Sigmoid colon (tissue), 7 donors: ENCODE data around the gene TSEN2. TPM values are rescaled to one million over a fixed set of nuclear protein-coding genes. Genes with fewer than 3 reads are reported as not detected.
"Not testable (repeated sequence)": the region's sequence is repeated elsewhere in the genome, so short reads cannot be mapped to it uniquely, and the experiment has no call there.

Experiments used
- DNase-seq: peaks from one replicate; pipeline ENCODE4 v3.0.0-alpha.2; 2019
- H3K27ac ChIP-seq, 4 donors: fragments of 200-600 bp; sonication (generic); one replicate each; pipeline ENCODE4 v1.5.1; 2016 to 2019; ENCODE audit warnings: mild to moderate bottlenecking in 1 of 4
- H3K27me3 ChIP-seq, 3 donors: fragments of 200-600 bp; sonication (generic); one replicate each; pipeline ENCODE4 v1.5.1; 2019; ENCODE audit warnings: mild to moderate bottlenecking in 1 of 3
- H3K36me3 ChIP-seq, 4 donors: fragments of 200-600 bp; sonication (generic); one replicate each; pipeline ENCODE4 v1.5.1; 2016 to 2019
- H3K4me1 ChIP-seq, 4 donors: fragments of 200-600 bp; sonication (generic); one replicate each; pipeline ENCODE4 v1.5.1; 2017 to 2019
- H3K4me3 ChIP-seq, 4 donors: fragments of 200-600 bp; sonication (generic); one replicate each; pipeline ENCODE4 v1.5.1; 2017 to 2019; ENCODE audit warnings: mild to moderate bottlenecking in 2 of 4, moderate library complexity in 1 of 4
- H3K9me3 ChIP-seq, 4 donors: fragments of 200-600 bp in 3 of 4; sonication (generic) in 3 of 4; one replicate each; pipeline versions ENCODE4 v1.5.1 to v1.6.1; 2013 to 2019
- CTCF ChIP-seq, 4 experiments: fragments of 450-650 bp in 3 of 4; fragments of 200-600 bp in 1 of 4; IDR thresholded peaks; one replicate each; pipeline ENCODE4 v1.5.1; 2016 to 2019; ENCODE audit warnings: antibody characterized with exemption in 4 of 4, mild to moderate bottlenecking in 3 of 4, moderate library complexity in 2 of 4
- EP300 ChIP-seq, 4 donors: sonication (generic); formaldehyde crosslinking; IDR thresholded peaks; one replicate each; pipeline ENCODE4 v1.6.1; 2017; ENCODE audit warnings: antibody characterized with exemption in 4 of 4
- POLR2A ChIP-seq, 2 donors: fragments of 450-650 bp; IDR thresholded peaks; one replicate each; pipeline ENCODE4 v1.6.1; 2016; ENCODE audit warnings: antibody characterized with exemption in 2 of 2, mild to moderate bottlenecking in 2 of 2, moderate library complexity in 2 of 2
- POLR2AphosphoS5 ChIP-seq, 4 donors: sonication (generic); formaldehyde crosslinking; IDR thresholded peaks; one replicate each; pipeline ENCODE4 v1.6.1; 2017; ENCODE audit warnings: antibody characterized with exemption in 4 of 4
- WGBS, 2 donors: extraction: QIAGEN DNeasy Blood & Tissue Kit; methylation state at CpG; one replicate each; pipeline ENCODE4 v1.1.7; 2013; 5-methylcytosine and 5-hydroxymethylcytosine counted together
- intact Hi-C: fragments of 100-400 bp; cut with DNase I; formaldehyde crosslinking; loops from one replicate; pipeline ENCODE4 v1.15.1; 2023
- polyA plus RNA-seq, 3 donors: library from polyadenylated mRNA; stranded (reverse); fragments of 200-250 nt; gene quantifications; one replicate each; pipeline ENCODE4 v1.2.3, GENCODE V29; 2013
- total RNA-seq, 4 donors: library from RNA; depleted of rRNA; stranded (reverse); fragments of >200 nt; gene quantifications; one replicate each; pipeline ENCODE4 v1.1.0, GENCODE V29; 2016
- donor health status: healthy with polysubstance abuse.
- donor health status: Bipolar disorder and iron deficiency.
- donor health status: healthy.

Gene TSEN2
- total and polyA plus RNA-seq, 7 donors, result 4.2 to 23.0 (median 16.1) TPM

GRCh38 chr3:12527757-12528143, 43.5 kb downstream of the TSEN2 start:
- intact Hi-C loops, result no loop called here
- no peaks in the 10 kb centered on the region for H3K4me1 ChIP-seq
- H3K9me3 ChIP-seq, result no peaks in the 10 kb centered on the region
- H3K27me3 ChIP-seq, result no peaks in the 10 kb centered on the region
- H3K27ac ChIP-seq, result no peak overlapping the region
- H3K4me3 ChIP-seq, result no peak overlapping the region
- DNase-seq, result no peak
- WGBS, 2 donors, result 95 to 99% methylated on average over 3 of the region's 3 CpGs
- peaks cover 0 to 53% (median 16%) of the 10 kb centered on the region in 4 donors for H3K36me3 ChIP-seq
- no peak for TF ChIP-seq POLR2A (IDR thresholded peaks at IDR 0.05)
- no peak for TF ChIP-seq POLR2AphosphoS5 (IDR thresholded peaks at IDR 0.05)
- no peak for TF ChIP-seq CTCF (IDR thresholded peaks at IDR 0.05)
- TF ChIP-seq EP300 (IDR thresholded peaks at IDR 0.05), result no peak

GRCh38 chr3:12532182-12532581, 47.9 kb downstream of the TSEN2 start:
- 89 to 92% methylated on average over 5 of the region's 5 CpGs for WGBS, 2 donors
- Histone ChIP-seq H3K4me1 (no peaks in the 10 kb centered on the region), H3K27ac (no peak overlapping the region), H3K4me3 (no peak overlapping the region), H3K27me3 (no peaks in the 10 kb centered on the region), H3K9me3 (no peaks in the 10 kb centered on the region), H3K36me3 (peaks cover 0 to 42% (median 10%) of the 10 kb centered on the region in 4 donors)
- TF ChIP-seq POLR2AphosphoS5 (IDR thresholded peaks at IDR 0.05) (no peak), EP300 (IDR thresholded peaks at IDR 0.05) (no peak), POLR2A (IDR thresholded peaks at IDR 0.05) (no peak), CTCF (IDR thresholded peaks at IDR 0.05) (no peak)
- intact Hi-C loops, result no loop called here
- no peak for DNase-seq

- Histone ChIP-seq H3K4me3 (no peak overlapping the region), H3K27ac (no peak overlapping the region), H3K9me3 (no peaks in the 10 kb centered on the region), H3K4me1 (no peaks in the 10 kb centered on the region), H3K27me3 (no peaks in the 10 kb centered on the region), H3K36me3 (peaks cover 0 to 41% (median 6%) of the 10 kb centered on the region in 4 donors)
- intact Hi-C loops, result no loop called here
- no peak for DNase-seq
- TF ChIP-seq EP300 (IDR thresholded peaks at IDR 0.05) (no peak), CTCF (IDR thresholded peaks at IDR 0.05) (no peak), POLR2A (IDR thresholded peaks at IDR 0.05) (no peak), POLR2AphosphoS5 (IDR thresholded peaks at IDR 0.05) (no peak)
- 95% methylated on average over 6 of the region's 6 CpGs for WGBS, 2 donors
Observed at GRCh38 chr3:12536423-12536822, 52.1 kb downstream of the TSEN2 start.

GRCh38 chr3:12541625-12542024, 57.3 kb downstream of the TSEN2 start:
- WGBS, 2 donors, result 77 to 78% methylated on average over 8 of the region's 8 CpGs

GRCh38 chr3:12543497-12543896, 59.2 kb downstream of the TSEN2 start:
- H3K27ac ChIP-seq, intact Hi-C loops, H3K4me1 ChIP-seq, DNase-seq, H3K9me3 ChIP-seq, H3K4me3 ChIP-seq, H3K27me3 ChIP-seq: not testable (repeated sequence)
- peaks cover 0 to 18% (median 2%) of the 10 kb centered on the region in 4 donors for H3K36me3 ChIP-seq
- 92 to 93% methylated on average over 12 of the region's 12 CpGs for WGBS, 2 donors

More at GRCh38 chr3:12541625-12542024, 57.3 kb downstream of the TSEN2 start:
- intact Hi-C loops, result no loop called here
- peaks cover 0 to 18% (median 2%) of the 10 kb centered on the region in 4 donors for H3K36me3 ChIP-seq
- DNase-seq, result no peak
- no peak overlapping the region for H3K4me3 ChIP-seq
- no peaks in the 10 kb centered on the region for H3K27me3 ChIP-seq
- no peaks in the 10 kb centered on the region for H3K9me3 ChIP-seq
- H3K27ac ChIP-seq, result no peak overlapping the region
- TF ChIP-seq POLR2A (IDR thresholded peaks at IDR 0.05) (no peak), EP300 (IDR thresholded peaks at IDR 0.05) (no peak), CTCF (IDR thresholded peaks at IDR 0.05) (no peak), POLR2AphosphoS5 (IDR thresholded peaks at IDR 0.05) (no peak)
- no peaks in the 10 kb centered on the region for H3K4me1 ChIP-seq
